GM21786 (cell line): Measurements from ENCODE around the gene ZCCHC10.
"Not testable (repeated sequence)": the region's sequence is repeated elsewhere in the genome, so short reads cannot be mapped to it uniquely, and the experiment has no call there.

ENCODE experiments used
- ATAC-seq: cut with Tn5 transposase; IDR thresholded peaks from one replicate; pipeline ENCODE4 v1.9.1; 2021; ENCODE audit not compliant: unreplicated experiment

ZCCHC10 gene

DNA sequence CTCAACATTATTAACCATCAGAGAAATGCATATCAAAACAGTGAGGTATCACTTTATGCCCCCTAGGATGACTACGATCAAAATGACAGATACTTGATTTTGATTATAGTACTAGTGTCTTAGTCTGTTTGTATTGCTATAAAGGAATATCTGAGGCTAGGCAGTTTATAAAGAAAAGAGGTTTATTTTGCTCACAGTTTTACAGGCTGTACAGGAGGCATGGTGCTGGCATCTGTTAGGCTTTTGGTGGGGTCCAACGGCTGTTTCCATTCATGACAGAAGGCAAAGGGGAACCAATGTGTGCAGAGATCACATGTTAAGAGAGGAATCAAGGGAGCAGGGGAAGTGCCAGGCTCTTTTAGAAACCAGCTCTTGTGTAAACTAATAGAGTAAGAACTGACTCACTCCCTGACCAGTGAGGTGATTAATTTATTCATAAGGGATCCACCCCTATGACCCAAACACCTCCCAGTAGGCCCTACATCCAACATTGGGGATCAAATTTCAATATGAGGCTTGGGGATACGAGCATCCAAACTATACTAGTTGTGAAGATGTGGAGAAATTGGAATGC is 46.9 kb downstream of the ZCCHC10 start:
- ATAC-seq = no peak

DNA sequence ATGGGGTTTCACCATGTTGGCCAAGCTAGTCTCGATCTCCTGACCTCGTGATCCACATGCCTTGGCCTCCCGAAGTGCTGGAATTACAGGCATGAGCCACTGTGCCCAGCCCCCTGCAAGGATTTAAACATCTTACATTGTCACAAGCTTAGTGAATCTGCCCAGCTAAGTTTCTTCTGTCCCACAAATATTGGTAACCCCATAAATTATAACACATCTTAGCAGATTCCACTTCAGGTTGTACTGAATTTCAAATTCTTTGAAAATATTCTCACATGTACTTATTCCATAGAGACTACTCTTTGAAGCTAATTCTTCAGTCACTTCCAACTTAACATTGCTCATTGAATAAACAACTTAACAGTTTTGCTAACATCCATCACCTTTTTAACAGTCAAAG is 49.5 kb downstream of the ZCCHC10 start:
- no peak for ATAC-seq

DNA sequence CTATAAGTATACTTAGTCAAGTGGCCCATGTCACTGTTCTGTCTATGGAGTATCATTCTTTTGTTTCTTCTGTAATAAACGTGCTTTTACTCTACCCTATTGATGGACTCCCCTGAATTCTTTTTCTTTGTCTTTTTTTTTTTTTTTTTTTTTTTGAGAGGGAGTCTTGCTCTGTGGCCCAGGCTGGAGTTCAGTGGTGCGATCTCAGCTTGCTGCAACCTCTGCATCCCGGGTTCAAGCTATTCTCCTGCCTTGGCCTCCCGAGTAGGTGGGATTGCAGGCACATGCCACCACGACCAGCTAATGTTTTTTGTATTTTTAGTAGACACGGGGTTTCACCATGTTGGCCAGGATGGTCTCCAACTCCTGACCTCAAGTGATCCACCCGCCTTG is 53.9 kb downstream of the ZCCHC10 start:
- ATAC-seq = not testable (repeated sequence)

DNA sequence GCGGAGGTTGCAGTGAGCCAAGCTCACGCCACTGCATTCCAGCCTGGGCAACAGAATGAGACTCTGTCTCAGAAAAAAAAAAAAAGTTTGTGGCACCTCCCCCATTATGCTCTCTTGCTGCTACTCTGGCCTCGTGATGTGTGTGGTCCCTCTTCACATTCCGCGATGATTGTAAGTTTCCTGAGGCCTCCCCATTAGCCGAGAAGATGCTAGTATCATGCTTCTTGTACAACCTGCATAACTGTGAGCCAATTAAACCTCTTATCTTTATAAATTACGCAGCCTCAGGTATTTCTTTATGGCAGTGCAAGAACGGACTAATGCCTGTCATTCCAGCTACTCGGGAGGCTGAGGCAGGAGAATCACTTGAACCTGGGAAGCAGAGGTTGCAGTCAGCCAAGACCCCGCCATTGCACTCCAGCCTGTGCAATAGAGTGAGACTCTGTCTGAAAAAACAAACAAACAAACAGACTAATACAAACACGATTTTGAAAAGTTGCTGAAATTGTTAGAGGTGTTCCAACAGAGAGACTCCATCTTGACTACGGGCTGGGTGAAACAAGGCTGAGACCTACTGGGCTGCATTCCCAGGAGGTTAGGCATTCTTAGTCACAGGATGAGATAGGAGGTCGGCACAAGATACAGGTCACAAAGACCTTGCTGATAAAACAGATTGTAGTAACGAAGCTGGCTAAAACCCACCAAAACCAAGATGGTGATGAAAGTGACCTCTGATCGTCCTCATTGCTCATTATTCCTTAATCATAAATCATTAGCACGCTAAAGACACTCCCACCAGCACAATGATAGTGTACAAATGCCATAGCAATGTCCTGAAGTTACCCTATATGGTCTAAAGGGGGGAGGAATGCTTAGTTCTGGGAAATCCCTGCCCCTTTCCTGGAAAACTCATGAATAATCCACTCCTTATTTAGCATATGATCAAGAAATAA is 54.6 kb downstream of the ZCCHC10 start:
- no peak for ATAC-seq

DNA sequence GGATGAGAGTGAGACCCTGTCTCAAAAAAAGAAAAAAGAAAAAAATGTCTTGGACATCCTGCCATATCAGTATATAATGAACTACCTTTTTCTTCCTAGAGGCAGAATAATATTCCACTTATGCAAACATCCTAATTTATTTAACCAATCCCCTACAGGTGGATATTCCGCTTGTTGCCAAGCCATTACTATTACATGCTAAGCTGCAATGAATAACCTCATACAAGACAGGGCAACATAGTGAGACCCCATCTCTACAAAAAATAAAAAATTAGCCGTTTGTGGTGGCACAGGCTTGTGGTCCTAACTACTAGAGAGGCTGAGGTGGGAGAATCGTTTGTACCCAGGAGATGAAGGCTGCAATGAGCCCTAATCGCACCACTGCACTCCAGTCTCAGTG is 61.2 kb downstream of the ZCCHC10 start:
- no peak for ATAC-seq

DNA sequence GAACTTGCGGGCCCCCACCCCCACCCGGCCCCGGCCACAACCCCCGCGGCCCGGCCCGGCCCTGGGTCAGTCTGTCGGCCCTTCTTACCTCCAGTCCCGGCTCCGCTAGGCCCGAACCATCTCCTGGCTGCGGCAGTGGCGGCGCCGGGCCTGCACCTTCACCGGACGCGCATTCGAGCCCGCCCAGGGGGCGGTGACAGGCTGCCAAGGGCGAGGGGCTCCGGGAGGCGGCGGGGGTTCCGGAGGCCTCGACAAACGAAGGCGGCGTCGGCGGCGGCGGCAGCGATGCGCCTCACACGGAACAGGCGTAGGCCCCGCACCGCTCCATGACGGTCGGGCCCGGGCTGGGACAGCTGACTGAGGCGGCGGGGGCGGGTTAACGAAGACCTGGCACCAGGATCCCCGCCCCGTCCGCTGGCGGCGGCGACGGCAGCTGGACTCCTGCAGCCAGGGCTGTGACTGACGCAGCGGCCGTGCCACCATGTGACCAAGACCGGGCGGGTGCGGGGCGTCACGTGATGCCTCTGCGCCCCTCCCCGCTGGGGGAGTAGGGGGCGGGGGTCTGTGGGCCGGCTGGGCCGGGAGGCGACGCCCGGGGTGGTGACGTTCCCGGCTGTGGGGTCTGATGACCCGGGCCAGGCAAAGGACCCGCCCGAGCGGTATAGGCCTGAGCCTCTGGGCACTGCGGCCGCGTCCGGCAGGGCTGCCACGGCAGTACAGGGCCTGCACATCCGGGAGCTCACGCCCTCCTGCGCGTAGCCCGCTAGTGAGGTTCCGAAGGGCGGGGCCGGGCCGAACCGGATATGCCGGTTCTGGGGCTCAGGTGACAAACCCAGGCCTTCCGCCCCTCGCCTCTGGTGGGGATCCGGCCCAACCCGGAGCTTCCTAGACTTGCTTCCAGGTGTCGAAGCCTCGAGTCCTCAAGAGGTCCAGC is 62.9 kb downstream of the ZCCHC10 start, which contains the start of gene AFF4:
Gene AFF4 (minus strand): TSS at position 464 of the 934 bp plus-strand sequence. CDS start 26,445 bp downstream, outside the sequence.
- ATAC-seq = peak; percentile 89

DNA sequence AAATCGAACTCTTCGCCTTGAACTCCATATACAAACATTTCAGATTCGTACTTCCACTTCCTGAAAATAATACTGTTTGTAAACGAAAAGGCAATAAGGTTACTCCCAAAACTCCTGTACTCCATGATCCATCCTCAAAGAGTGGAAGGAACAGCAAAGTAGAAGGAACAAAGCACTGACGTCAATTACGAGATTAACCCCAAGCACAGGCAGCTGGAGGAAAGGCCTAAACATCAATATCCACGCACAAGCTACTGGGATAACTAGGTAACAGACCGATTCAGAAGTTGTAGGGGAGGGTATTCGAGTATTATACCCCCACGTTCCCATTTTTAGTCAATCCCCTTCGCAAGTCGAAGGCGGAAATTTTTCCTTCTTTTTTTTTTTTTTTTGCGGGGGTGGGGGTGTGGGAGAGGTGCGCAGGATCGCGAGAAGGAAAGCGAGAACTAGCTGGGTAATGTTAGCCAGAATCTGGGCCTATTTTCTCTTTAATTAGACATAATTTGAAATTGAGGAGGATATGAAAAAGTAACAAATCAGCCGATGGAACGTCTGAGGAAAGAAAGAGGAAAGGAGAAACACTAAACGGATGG is 63.8 kb downstream of the ZCCHC10 start:
- no peak for ATAC-seq

DNA sequence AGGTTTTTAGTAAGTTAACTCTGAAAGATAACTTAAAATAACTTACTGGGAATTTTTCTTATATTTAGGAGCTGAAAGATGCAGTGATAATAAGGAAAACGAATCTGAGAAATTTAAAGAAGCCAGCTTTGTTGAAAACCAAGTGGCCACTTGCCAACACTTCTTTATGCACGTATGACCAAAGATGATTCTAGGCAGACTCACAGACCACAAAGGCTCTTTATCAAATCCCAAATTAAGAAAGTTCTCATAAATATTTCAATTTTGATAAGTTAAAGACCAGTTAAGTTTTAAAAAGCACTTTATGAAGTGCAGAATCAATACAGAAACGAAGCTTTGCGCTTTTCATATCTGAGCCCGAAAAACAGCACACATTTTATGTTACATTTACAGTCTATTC is 64.5 kb downstream of the ZCCHC10 start:
- ATAC-seq = no peak

DNA sequence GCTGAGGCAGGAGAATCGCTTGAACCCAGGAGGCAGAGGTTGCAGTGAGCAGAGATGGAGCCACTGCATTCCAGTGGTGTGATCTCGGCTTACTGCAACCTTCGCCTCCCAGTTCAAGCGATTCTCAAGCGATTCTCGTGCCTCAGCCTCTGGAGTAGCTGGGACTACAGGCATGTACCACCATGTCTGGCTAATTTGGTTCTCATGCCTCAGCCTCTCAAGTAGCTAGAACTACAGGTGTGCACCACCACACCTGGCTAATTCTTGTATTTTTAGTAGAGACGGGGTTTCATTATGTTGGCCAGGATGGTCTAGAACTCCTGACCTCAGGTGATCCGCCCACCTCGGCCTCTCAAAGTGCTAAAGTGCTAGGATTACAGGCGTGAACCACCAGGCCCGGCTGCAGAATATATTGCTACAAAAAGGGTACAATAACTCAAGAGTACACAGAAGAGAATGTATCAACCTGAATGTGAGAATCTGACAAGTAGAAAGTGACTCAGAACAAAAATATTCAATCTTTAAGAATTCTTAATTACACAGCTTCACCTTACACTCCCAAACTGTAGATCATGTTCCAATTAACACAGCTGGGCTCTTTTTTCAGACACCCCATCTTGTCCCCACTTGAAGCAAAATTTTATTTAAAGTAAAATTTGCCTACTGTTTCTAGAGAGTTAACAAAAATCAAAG is 65.1 kb downstream of the ZCCHC10 start:
- ATAC-seq = not testable (repeated sequence)

DNA sequence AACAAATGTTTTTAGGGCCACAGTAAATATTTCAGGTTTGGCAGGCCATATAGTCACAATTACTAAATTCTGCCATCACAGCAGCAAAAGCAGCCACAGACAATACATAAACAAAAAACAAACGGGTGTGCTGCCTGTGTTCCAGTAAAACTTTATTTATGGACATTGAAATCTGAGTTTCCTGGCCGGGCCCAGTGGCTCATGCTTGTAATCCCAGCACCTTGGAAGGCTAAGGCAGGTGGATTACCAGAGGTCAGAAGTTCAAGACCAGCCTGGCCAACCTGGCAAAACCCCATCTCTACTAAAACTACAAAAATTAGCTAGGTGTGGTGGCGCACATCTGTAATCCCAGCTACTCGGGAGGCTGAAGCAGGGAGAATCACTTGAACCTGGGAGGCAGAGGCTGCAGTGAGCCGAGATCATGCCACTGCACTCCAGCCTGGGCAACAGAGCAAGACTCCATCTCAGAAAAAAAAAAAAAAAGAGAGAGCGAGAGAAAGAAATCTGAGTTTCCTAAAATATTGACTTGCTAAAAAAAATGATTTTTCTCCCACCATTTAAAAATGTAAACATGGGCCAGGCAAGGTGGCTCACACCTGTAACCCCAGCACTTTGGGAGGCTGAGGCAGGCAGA is 70.1 kb downstream of the ZCCHC10 start:
- not testable (repeated sequence) for ATAC-seq

DNA sequence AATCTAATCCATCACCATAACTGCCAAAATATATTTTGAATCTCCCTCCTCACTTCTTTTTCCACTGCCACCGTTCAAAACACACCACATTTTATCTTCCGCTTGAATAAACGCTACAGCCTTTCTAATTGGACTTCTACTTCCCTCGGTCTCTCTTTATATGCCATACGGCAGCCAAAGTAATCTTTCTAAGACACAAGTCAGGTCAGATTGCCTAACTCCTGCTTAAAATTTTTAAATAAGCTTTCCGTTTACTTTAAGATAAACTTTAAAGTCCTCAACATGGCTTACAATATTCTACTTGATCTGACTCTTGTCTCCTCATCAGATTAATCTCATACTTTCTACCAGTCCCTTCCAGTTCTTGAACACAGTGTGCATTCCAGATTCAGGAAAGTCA is 72.6 kb downstream of the ZCCHC10 start:
- ATAC-seq = no peak

DNA sequence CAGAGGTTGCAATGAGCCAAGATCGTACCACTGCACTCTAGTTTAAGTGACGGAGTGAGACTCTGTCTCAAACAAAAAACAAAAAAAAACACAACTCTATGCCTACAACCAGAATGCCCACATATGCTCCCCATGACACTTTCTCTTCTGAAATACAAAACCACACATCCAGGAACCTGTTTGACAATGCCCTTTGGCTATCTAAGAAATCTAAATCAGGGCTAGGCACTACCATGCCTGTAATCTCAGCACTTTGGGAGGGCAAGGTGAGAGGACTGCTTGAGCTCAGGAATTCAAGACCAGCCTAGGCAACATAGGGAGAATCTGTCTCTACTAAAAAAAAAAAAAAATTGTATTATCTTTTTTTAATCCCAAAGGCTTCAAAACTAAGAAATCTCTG is 73.5 kb downstream of the ZCCHC10 start:
- no peak for ATAC-seq

DNA sequence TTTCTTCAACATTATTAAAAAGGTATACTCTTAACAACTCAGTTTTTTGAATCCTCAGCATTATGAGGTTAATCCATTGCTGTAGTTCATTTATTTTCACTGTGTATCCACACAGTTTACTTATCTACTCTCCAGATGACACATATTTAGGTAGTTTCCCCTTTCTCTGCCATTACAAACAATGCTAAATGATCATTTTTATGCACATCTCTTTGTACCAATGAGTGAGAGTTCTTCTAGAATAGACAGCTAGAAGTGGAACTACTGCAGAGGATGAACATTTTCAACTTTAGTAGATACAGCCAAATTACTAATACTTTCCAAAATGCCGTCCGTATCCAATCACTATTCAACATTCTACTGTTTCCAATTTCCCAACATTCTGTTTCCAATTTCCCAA is 74.5 kb downstream of the ZCCHC10 start:
- ATAC-seq = no peak

DNA sequence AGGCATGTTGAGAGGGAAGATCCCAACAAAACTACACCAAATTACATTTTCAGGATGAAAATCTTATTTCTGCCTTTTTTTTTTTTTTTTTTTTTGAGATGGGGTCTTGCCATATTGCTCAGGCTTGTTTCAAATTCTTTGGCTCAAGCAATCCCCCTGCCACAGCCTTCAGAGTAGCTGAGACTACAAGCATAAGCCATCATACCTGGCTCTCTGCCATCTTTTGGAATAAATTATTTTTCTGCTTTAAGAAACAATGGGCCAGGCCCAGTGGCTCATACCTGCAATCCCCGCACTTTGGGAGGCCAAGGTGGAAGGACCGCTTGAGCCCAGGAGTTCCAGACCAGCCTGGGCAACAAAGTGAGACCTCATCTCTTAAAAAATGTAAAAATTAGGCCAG is 77.2 kb downstream of the ZCCHC10 start:
- ATAC-seq = no peak

DNA sequence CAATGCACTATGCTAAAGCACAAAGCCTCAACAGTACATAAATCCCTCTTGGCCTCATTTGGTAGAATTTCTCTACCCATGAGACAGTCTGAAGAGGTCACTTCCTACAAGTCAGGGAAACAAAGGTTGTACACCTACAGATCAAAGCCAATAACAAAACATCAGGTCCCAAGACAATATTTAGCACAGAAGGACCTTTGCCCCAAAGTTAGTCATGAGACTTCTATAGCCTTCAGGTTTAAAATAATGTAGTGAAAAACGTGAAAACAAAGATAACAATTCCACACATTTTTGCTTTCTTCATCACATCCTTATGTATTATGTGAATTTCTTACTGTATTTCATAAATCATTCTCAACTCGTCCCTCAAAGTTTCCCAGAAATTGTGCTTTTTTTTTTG is 78.7 kb downstream of the ZCCHC10 start:
- no peak for ATAC-seq
